ENCODE results near the gene SEPTIN5.

SEPTIN5 gene

GRCh38 chr22:19708321-19709011 is 5.8 kb upstream of the SEPTIN5 start:
- Histone ChIP-seq H3K4me2 (ENCODE audit: low read depth, low read length, poor library complexity, severe bottlenecking) (no peak overlapping the region), H3K27me3 (ENCODE audit: insufficient read depth, low read length, poor library complexity, severe bottlenecking) (no peaks in the 10 kb centered on the region), H3K4me3 (ENCODE audit: low read length, poor library complexity, severe bottlenecking) (no peak overlapping the region), H3K4me1 (ENCODE audit: insufficient read depth, low read length, poor library complexity, severe bottlenecking) (no peaks in the 10 kb centered on the region), H3K79me2 (ENCODE audit: insufficient read depth, low read length) (no peaks in the 10 kb centered on the region), H2AFZ (ENCODE audit: low read length) (no peak overlapping the region), H3K9me3 (ENCODE audit: insufficient read depth, low read depth, low read length) (no peaks in the 10 kb centered on the region), H3F3A (ENCODE audit: low read depth) (no peaks in the 10 kb centered on the region), H3K9me2 (replicated peaks; ENCODE audit: low read depth, low read length) (no peaks in the 10 kb centered on the region), H4K20me1 (ENCODE audit: insufficient read depth, low read length, poor library complexity, severe bottlenecking) (no peaks in the 10 kb centered on the region), H3K9ac (ENCODE audit: low read depth, low read length, poor library complexity, severe bottlenecking) (no peak overlapping the region), H3K36me3 (ENCODE audit: insufficient read depth, low read length) (no peaks in the 10 kb centered on the region)
- no peak for TF ChIP-seq EZH2phosphoT487 (IDR thresholded peaks at IDR 0.05; ENCODE audit: borderline replicate concordance)
- TF ChIP-seq, protein P1, sequence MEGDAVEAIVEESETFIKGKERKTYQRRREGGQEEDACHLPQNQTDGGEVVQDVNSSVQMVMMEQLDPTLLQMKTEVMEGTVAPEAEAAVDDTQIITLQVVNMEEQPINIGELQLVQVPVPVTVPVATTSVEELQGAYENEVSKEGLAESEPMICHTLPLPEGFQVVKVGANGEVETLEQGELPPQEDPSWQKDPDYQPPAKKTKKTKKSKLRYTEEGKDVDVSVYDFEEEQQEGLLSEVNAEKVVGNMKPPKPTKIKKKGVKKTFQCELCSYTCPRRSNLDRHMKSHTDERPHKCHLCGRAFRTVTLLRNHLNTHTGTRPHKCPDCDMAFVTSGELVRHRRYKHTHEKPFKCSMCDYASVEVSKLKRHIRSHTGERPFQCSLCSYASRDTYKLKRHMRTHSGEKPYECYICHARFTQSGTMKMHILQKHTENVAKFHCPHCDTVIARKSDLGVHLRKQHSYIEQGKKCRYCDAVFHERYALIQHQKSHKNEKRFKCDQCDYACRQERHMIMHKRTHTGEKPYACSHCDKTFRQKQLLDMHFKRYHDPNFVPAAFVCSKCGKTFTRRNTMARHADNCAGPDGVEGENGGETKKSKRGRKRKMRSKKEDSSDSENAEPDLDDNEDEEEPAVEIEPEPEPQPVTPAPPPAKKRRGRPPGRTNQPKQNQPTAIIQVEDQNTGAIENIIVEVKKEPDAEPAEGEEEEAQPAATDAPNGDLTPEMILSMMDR (conservative IDR thresholded peaks at IDR 0.05; ENCODE audit: low read length) = no peak

DNA sequence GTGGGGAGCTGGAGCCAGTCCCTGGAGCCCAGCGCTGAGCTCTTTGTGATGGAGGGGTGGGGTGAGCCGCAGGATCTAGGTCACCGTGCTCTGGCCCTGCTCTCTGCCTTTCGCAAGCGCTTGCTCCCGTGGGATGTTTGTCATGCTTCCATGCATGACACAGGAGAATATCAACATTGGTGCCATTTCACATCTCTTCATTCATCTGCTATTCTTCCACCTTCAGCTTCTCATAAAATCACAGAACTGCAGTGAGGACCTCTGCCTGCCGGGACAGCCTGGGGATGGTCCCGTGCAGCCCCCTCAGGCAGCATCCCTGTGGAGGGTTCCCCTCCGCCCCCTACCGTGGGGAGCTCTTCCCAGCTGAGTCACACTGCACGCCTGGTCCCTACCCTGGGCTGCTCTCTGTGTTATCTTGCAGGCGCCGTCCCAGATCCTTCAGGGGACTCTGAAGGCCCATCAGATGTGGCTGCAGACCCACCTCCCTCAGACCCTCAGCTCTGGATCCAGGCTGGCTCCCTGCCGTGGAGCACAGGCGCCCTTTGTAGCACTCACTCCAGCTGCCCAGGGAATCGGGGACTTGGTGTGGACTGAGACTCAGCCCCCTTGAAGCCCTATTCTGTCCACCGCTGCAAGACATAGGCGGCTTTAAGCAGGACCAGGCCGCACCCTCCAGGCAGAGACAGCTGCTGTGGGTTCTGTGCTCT is 5.1 kb upstream of the SEPTIN5 start:
- Histone ChIP-seq H3K27me3 (ENCODE audit: insufficient read depth, low read length, poor library complexity, severe bottlenecking) (no peaks in the 10 kb centered on the region), H2AFZ (ENCODE audit: low read length) (no peak overlapping the region; the same call in 1 of the 2 replicates), H3K79me2 (ENCODE audit: insufficient read depth, low read length) (no peaks in the 10 kb centered on the region), H3K36me3 (ENCODE audit: insufficient read depth, low read length) (no peaks in the 10 kb centered on the region), H3K4me3 (ENCODE audit: low read length, poor library complexity, severe bottlenecking) (no peak overlapping the region), H4K20me1 (ENCODE audit: insufficient read depth, low read length, poor library complexity, severe bottlenecking) (no peaks in the 10 kb centered on the region), H3K9me3 (ENCODE audit: insufficient read depth, low read depth, low read length) (no peaks in the 10 kb centered on the region), H3K4me2 (ENCODE audit: low read depth, low read length, poor library complexity, severe bottlenecking) (no peak overlapping the region), H3K4me1 (ENCODE audit: insufficient read depth, low read length, poor library complexity, severe bottlenecking) (no peaks in the 10 kb centered on the region), H3K9ac (ENCODE audit: low read depth, low read length, poor library complexity, severe bottlenecking) (no peak overlapping the region), H3K9me2 (replicated peaks; ENCODE audit: low read depth, low read length) (no peaks in the 10 kb centered on the region), H3F3A (ENCODE audit: low read depth) (no peaks in the 10 kb centered on the region)
- TF ChIP-seq EZH2phosphoT487 (IDR thresholded peaks at IDR 0.05; ENCODE audit: borderline replicate concordance) = no peak
- TF ChIP-seq, protein P1 (conservative IDR thresholded peaks at IDR 0.05; ENCODE audit: low read length) = no peak

DNA sequence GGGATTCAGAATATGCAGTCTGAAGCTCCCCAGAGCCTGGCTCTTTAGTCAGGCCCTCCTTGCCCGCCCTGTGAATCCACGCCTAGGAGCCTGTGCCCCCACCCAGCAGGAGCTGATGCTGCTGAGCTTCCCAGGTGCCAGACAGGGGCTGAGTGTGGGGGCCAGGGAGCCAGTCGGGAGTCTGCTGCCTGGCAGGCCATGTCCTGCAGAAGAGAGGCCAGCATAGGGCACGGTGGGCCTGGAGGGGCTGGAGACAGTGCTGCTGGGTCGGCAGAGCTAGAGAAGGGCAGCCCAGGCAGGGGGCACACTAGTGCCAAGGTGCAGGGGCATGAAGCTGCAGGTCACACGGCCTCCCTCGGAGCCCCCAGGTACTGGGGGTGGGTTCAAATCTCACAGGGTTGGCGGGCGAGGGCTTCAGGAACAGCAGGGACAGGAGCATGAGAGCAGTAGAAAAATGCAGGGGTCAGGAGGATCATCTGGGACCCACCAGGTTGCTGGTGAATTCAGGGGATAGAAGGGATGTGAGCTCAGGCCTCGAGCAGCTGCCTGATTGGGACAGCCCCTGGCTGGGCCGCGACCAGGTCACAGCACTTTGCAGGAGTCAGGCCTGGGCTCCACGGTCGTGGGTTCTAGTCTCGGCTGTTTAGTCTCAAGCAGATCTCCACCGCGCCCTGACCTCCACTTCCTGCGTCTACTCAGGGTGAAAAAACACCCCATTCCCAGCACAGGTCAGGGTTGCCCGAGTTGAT is 4.1 kb upstream of the SEPTIN5 start:
- no peak overlapping the region for H3K9ac ChIP-seq (ENCODE audit: low read depth, low read length, poor library complexity, severe bottlenecking)
- H3K4me2 ChIP-seq (ENCODE audit: low read depth, low read length, poor library complexity, severe bottlenecking) = no peak overlapping the region
- H3K9me3 ChIP-seq (ENCODE audit: insufficient read depth, low read depth, low read length) = no peaks in the 10 kb centered on the region
- no peaks in the 10 kb centered on the region for H3K79me2 ChIP-seq (ENCODE audit: insufficient read depth, low read length)
- H3K4me1 ChIP-seq (ENCODE audit: insufficient read depth, low read length, poor library complexity, severe bottlenecking) = no peaks in the 10 kb centered on the region
- H3K36me3 ChIP-seq (ENCODE audit: insufficient read depth, low read length) = no peaks in the 10 kb centered on the region
- no peaks in the 10 kb centered on the region for H3K27me3 ChIP-seq (ENCODE audit: insufficient read depth, low read length, poor library complexity, severe bottlenecking)
- H3F3A ChIP-seq (ENCODE audit: low read depth) = no peaks in the 10 kb centered on the region
- H4K20me1 ChIP-seq (ENCODE audit: insufficient read depth, low read length, poor library complexity, severe bottlenecking) = no peaks in the 10 kb centered on the region
- no peak overlapping the region for H3K4me3 ChIP-seq (ENCODE audit: low read length, poor library complexity, severe bottlenecking)
- H3K9me2 ChIP-seq (replicated peaks; ENCODE audit: low read depth, low read length) = no peaks in the 10 kb centered on the region
- no peak for TF ChIP-seq EZH2phosphoT487 (IDR thresholded peaks at IDR 0.05; ENCODE audit: borderline replicate concordance)
- TF ChIP-seq, protein P1 (conservative IDR thresholded peaks at IDR 0.05; ENCODE audit: low read length) = no peak
- H2AFZ ChIP-seq (ENCODE audit: low read length) = no peak overlapping the region
